BLaER1 treated with 17β-estradiol and CSF1 and Interleukin-3, amounts not matched to agents 10 nM and 100 nM (cell line): ENCODE results near the gene SLC25A21.

Experiments used
- H3K27ac ChIP-seq, 11 experiments: shearing (Covaris generic); formaldehyde crosslinking; 2 replicates each; pipeline ENCODE4 v1.8.1; 2022
- H3K27me3 ChIP-seq, 11 experiments: shearing (Covaris generic); formaldehyde crosslinking; 2 replicates each; pipeline ENCODE4 v1.8.1; 2022
- H3K36me3 ChIP-seq, 11 experiments: shearing (Covaris generic); formaldehyde crosslinking; 2 replicates each; pipeline ENCODE4 v1.8.1; 2022
- H3K4me1 ChIP-seq, 10 experiments: shearing (Covaris generic); formaldehyde crosslinking; 2 replicates each; pipeline ENCODE4 v1.8.1; 2022
- H3K4me2 ChIP-seq, 11 experiments: shearing (Covaris generic); formaldehyde crosslinking; 2 replicates each; pipeline ENCODE4 v1.8.1; 2022
- H3K4me3 ChIP-seq, 10 experiments: shearing (Covaris generic); formaldehyde crosslinking; 2 replicates each; pipeline ENCODE4 v1.8.1; 2022
- H3K9ac ChIP-seq, 11 experiments: shearing (Covaris generic); formaldehyde crosslinking; 2 replicates each; pipeline ENCODE4 v1.8.1; 2022
- H3K9me3 ChIP-seq, 11 experiments: shearing (Covaris generic); formaldehyde crosslinking; replicated peaks in 1 of 11; 2 replicates each; pipeline ENCODE4 v1.8.1; 2022
- H4K20me1 ChIP-seq, 11 experiments: shearing (Covaris generic); formaldehyde crosslinking; 2 replicates each; pipeline ENCODE4 v1.8.1; 2022
- Cebpa-rat ChIP-seq, 11 experiments: shearing (Covaris generic); IDR thresholded peaks; 2 replicates each; pipeline ENCODE4 v1.8.1; 2022

SLC25A21 gene

GRCh38 chr14:36975834-36976233 lies 196.6 kb downstream of the SLC25A21 start:
- Histone ChIP-seq H3K4me2 (no peak overlapping the region), H3K9me3 (no peaks in the 10 kb centered on the region), H3K9ac (no peak overlapping the region), H4K20me1 (no peaks in the 10 kb centered on the region), H3K27me3 (no peaks in the 10 kb centered on the region), H3K4me1 (peaks cover 0 to 7% (median 0%) of the 10 kb centered on the region in 10 experiments; a peak in 5 of 20 replicates), H3K36me3 (no peaks in the 10 kb centered on the region), H3K4me3 (no peak overlapping the region), H3K27ac (no peak overlapping the region)
- TF ChIP-seq Cebpa-rat (IDR thresholded peaks at IDR 0.05): no peak

GRCh38 chr14:36974985-36975384 lies 197.4 kb downstream of the SLC25A21 start:
- H3K9me3 ChIP-seq: no peaks in the 10 kb centered on the region
- peaks cover 0 to 7% (median 0%) of the 10 kb centered on the region in 10 experiments; a peak in 5 of 20 replicates for H3K4me1 ChIP-seq
- no peak overlapping the region for H3K9ac ChIP-seq
- no peaks in the 10 kb centered on the region for H3K27me3 ChIP-seq
- no peaks in the 10 kb centered on the region for H3K36me3 ChIP-seq
- H3K4me2 ChIP-seq: no peak overlapping the region
- H4K20me1 ChIP-seq: no peaks in the 10 kb centered on the region
- H3K27ac ChIP-seq: no peak overlapping the region
- TF ChIP-seq Cebpa-rat (IDR thresholded peaks at IDR 0.05): no peak
- no peak overlapping the region for H3K4me3 ChIP-seq

DNA sequence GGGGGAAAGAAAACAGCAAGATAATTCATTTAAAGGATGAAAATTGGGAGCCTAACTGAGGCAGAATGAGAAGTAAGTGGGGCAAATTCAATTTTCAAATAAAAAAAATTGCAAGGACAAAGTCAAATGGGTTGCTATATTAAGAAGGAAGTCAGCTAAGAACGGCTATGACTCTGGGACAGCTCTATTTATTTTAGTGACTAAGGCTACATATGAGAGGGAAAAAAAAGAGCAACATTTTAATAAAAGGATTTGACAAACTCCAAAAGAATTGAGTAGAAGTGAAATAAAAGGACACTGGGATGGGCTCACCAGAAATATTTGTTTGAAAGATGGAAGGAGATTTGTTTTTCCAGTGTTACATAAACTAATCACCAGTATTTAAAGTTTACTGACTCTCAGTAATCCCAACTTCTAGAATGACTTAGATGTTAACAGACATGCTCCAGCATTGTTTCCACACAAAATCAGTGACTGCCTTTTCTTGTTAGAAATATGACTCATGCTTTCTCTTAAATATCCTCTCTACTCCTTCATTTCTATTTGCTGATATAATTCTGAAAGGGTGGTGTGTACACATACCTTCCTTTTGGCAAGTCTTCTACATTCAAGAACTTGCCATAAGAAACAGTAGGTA lies 198.5 kb downstream of the SLC25A21 start:
- H3K4me2 ChIP-seq: no peak overlapping the region
- no peaks in the 10 kb centered on the region for H3K9me3 ChIP-seq
- H3K4me1 ChIP-seq: peaks cover 0 to 7% (median 0%) of the 10 kb centered on the region in 10 experiments; a peak in 5 of 20 replicates
- no peaks in the 10 kb centered on the region for H3K36me3 ChIP-seq
- H3K9ac ChIP-seq: no peak overlapping the region
- no peak overlapping the region for H3K4me3 ChIP-seq
- no peaks in the 10 kb centered on the region for H3K27me3 ChIP-seq
- TF ChIP-seq Cebpa-rat (IDR thresholded peaks at IDR 0.05): no peak
- no peaks in the 10 kb centered on the region for H4K20me1 ChIP-seq
- H3K27ac ChIP-seq: no peak overlapping the region

DNA sequence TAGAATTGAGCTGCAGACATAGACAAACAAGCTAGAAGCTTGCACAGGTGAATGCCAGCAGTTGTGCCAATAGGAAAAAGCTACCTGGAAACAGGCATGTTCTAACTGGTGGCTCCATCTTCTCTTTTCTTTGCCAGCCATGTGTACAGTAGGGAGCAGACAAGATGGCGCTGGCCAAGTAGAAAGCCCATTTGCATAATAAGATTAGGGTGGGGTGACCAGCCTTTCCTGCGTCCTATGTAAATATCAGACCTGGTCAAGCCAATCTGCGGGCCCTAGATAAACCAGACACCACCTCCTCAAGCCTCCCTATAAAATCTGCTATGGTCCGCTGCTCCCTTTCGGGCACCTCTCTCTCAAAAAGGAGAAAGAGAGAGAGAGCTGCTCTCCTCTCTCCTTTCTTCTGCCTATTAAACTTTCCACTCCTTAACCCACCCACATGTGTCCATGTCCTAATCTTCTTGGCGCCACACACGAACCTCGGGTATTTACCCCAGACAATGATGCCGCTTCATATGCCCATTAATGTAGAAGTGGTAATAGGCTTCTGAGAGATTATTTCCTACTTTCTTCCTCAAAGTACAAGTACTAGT lies 201.0 kb downstream of the SLC25A21 start:
- TF ChIP-seq Cebpa-rat (IDR thresholded peaks at IDR 0.05): no peak
- Histone ChIP-seq H3K9me3 (no peaks in the 10 kb centered on the region), H4K20me1 (no peaks in the 10 kb centered on the region), H3K27me3 (no peaks in the 10 kb centered on the region), H3K4me2 (no peak overlapping the region), H3K27ac (no peak overlapping the region), H3K36me3 (no peaks in the 10 kb centered on the region), H3K9ac (no peak overlapping the region), H3K4me3 (no peak overlapping the region), H3K4me1 (peaks cover 0 to 2% (median 0%) of the 10 kb centered on the region in 10 experiments; a peak in 5 of 20 replicates)

DNA sequence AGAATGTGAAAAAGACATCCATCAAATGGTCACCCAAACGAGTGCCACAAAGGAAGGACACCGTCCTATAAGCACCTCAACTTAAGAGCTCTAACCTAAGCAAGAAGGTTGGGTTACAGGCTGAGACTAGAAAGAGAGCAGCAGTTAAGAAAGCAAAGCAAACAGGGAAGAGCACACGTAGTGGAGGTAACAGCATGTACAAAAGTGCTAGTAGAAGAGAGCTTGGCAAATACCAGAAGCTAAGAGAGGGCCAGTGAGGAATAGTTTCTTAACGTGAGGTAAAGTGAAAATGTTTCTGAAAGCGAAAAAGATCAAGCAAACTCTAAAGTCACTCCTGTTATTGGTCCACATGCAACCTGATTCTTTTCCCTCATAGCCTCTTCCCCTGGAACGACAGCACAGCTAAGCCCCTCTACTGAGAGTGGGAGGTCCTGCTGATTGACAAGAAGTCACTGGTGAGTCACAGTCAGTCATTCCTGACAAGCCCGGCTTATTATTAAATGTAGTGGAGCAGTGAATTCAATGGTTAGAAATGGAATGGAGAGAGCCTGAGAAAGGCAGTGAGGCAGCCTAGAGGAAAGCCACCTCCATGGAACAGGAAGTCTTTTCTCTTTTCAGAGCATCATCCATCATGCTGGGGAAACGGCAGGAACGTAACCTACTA lies 204.4 kb downstream of the SLC25A21 start:
- Histone ChIP-seq H3K9ac (no peak overlapping the region), H3K4me2 (no peak overlapping the region), H3K4me3 (no peak overlapping the region), H3K9me3 (no peaks in the 10 kb centered on the region), H4K20me1 (no peaks in the 10 kb centered on the region), H3K36me3 (no peaks in the 10 kb centered on the region), H3K4me1 (no peaks in the 10 kb centered on the region), H3K27me3 (no peaks in the 10 kb centered on the region), H3K27ac (no peak overlapping the region)
- no peak for TF ChIP-seq Cebpa-rat (IDR thresholded peaks at IDR 0.05)

GRCh38 chr14:36955967-36956366 lies 216.4 kb downstream of the SLC25A21 start:
- Histone ChIP-seq H3K27ac (no peak overlapping the region), H3K4me3 (no peak overlapping the region), H3K36me3 (no peaks in the 10 kb centered on the region), H4K20me1 (no peaks in the 10 kb centered on the region), H3K9me3 (no peaks in the 10 kb centered on the region), H3K9ac (no peak overlapping the region), H3K27me3 (no peaks in the 10 kb centered on the region), H3K4me2 (no peak overlapping the region), H3K4me1 (no peaks in the 10 kb centered on the region; a peak in 1 of 20 replicates)
- no peak for TF ChIP-seq Cebpa-rat (IDR thresholded peaks at IDR 0.05)

GRCh38 chr14:36955376-36955775 lies 217.0 kb downstream of the SLC25A21 start:
- no peaks in the 10 kb centered on the region for H4K20me1 ChIP-seq
- H3K9ac ChIP-seq: no peak overlapping the region
- TF ChIP-seq Cebpa-rat (IDR thresholded peaks at IDR 0.05): no peak
- no peak overlapping the region for H3K4me3 ChIP-seq
- no peaks in the 10 kb centered on the region; a peak in 1 of 20 replicates for H3K4me1 ChIP-seq
- H3K36me3 ChIP-seq: no peaks in the 10 kb centered on the region
- H3K27me3 ChIP-seq: no peaks in the 10 kb centered on the region
- H3K4me2 ChIP-seq: no peak overlapping the region
- no peak overlapping the region for H3K27ac ChIP-seq
- H3K9me3 ChIP-seq: no peaks in the 10 kb centered on the region

DNA sequence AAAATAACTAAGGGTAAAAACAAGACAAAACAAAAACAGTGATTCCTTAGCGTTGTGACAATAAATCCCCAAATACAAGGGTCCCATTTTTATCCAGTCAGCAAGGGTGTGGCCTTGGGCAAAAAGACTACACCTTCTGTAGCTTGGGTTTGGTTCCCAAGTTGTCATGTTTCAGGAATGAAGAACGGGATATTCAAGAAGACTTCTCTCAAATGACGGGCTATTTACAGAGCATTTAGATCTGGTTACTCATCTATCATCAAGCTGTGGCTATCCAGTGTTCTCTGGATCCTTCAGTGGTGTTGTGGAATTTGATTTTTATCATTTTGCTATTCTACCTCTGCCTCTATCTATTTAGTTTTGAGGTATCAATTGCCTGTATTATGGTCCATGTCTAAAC lies 219.7 kb downstream of the SLC25A21 start:
- Histone ChIP-seq H3K4me3 (no peak overlapping the region), H3K36me3 (no peaks in the 10 kb centered on the region), H3K9ac (no peak overlapping the region), H3K27me3 (no peaks in the 10 kb centered on the region), H3K27ac (no peak overlapping the region), H3K9me3 (no peaks in the 10 kb centered on the region), H4K20me1 (no peaks in the 10 kb centered on the region), H3K4me1 (peaks cover 0 to 4% (median 0%) of the 10 kb centered on the region in 10 experiments; a peak in 2 of 20 replicates), H3K4me2 (no peak overlapping the region)
- no peak for TF ChIP-seq Cebpa-rat (IDR thresholded peaks at IDR 0.05)

GRCh38 chr14:36951380-36951911 lies 221.0 kb downstream of the SLC25A21 start:
- no peak overlapping the region for H3K4me2 ChIP-seq
- H3K9me3 ChIP-seq: no peaks in the 10 kb centered on the region
- no peaks in the 10 kb centered on the region for H3K36me3 ChIP-seq
- H3K4me1 ChIP-seq: peaks cover 0 to 4% (median 0%) of the 10 kb centered on the region in 10 experiments; a peak in 2 of 20 replicates
- no peak overlapping the region for H3K27ac ChIP-seq
- TF ChIP-seq Cebpa-rat (IDR thresholded peaks at IDR 0.05): no peak
- H3K4me3 ChIP-seq: no peak overlapping the region
- H3K9ac ChIP-seq: no peak overlapping the region
- no peaks in the 10 kb centered on the region for H4K20me1 ChIP-seq
- H3K27me3 ChIP-seq: no peaks in the 10 kb centered on the region
